Neural cell (in vitro differentiated cells): ENCODE data around the gene KCNRG. TPM values are rescaled to one million over a fixed set of nuclear protein-coding genes. Genes with fewer than 3 reads are reported as not detected.

Source experiments
- H2AFZ ChIP-seq: fragments of 200-600, 300-800 bp; sonication (generic), shearing (Covaris generic); 2 replicates; pipeline ENCODE4 v1.6.0; 2014; ENCODE audit warnings: low read depth, mild to moderate bottlenecking, antibody characterized with exemption, low read length, moderate library complexity
- H3F3A ChIP-seq: fragments of 200-600 bp; shearing (Covaris generic); 2 replicates; pipeline ENCODE4 v1.6.1; 2016; ENCODE audit warnings: mild to moderate bottlenecking, moderate library complexity, mixed read lengths, antibody characterized with exemption, low read length; ENCODE audit not compliant: insufficient read depth, poor library complexity, severe bottlenecking
- H3K27ac ChIP-seq: fragments of 200-600, 300-800 bp; sonication (generic), shearing (Covaris generic); 2 replicates; pipeline ENCODE4 v1.5.1; 2014; ENCODE audit warnings: mild to moderate bottlenecking, low read length, moderate library complexity
- H3K27me3 ChIP-seq: fragments of 300-800, 200-600 bp; sonication (generic), shearing (Covaris generic); 2 replicates; pipeline ENCODE4 v1.6.0; 2014; ENCODE audit warnings: mild to moderate bottlenecking, low read depth, low read length, moderate library complexity; ENCODE audit not compliant: insufficient read depth
- H3K36me3 ChIP-seq: fragments of 300-800, 200-600 bp; sonication (generic), shearing (Covaris generic); 2 replicates; pipeline ENCODE4 v1.5.1; 2014; ENCODE audit warnings: mild to moderate bottlenecking, antibody characterized with exemption, low read length, moderate library complexity; ENCODE audit not compliant: insufficient read depth
- H3K4me2 ChIP-seq: fragments of 300-800, 200-600 bp; sonication (generic), shearing (Covaris generic); 2 replicates; pipeline ENCODE4 v1.6.0; 2014; ENCODE audit warnings: mild to moderate bottlenecking, low read length
- H3K4me3 ChIP-seq: fragments of 300-800, 200-600 bp; sonication (generic), shearing (Covaris generic); 2 replicates; pipeline ENCODE4 v1.5.1; 2014; ENCODE audit warnings: mild to moderate bottlenecking, low read length, moderate library complexity
- H3K79me2 ChIP-seq: fragments of 200-600 bp; shearing (Covaris generic); replicated peaks from 2 replicates; pipeline ENCODE4 v1.6.0; 2014; ENCODE audit warnings: mild to moderate bottlenecking, low read length, moderate library complexity; ENCODE audit not compliant: insufficient read depth
- H3K9ac ChIP-seq: fragments of 300-800, 200-600 bp; sonication (generic), shearing (Covaris generic); 2 replicates; pipeline ENCODE4 v1.6.1; 2016; ENCODE audit warnings: mild to moderate bottlenecking, low read length, mixed read lengths
- H3K9me2 ChIP-seq: fragments of 200-600 bp; shearing (Covaris generic); 2 replicates; pipeline ENCODE4 v1.6.1; 2016; ENCODE audit warnings: mild to moderate bottlenecking, low read length, mixed read lengths; ENCODE audit not compliant: insufficient read depth
- H3K9me3 ChIP-seq: fragments of 200-600, 300-800 bp; sonication (generic), shearing (Covaris generic); 2 replicates; pipeline ENCODE4 v1.6.1; 2016; ENCODE audit warnings: mild to moderate bottlenecking, mixed run types, low read length, moderate library complexity, mixed read lengths
- H4K20me1 ChIP-seq: fragments of 200-600 bp; shearing (Covaris generic); 2 replicates; pipeline ENCODE4 v1.6.1; 2016; ENCODE audit warnings: mild to moderate bottlenecking, mixed run types; ENCODE audit not compliant: insufficient read depth
- EP300 ChIP-seq: fragments of 450-650 bp; conservative IDR thresholded peaks from 2 replicates; pipeline ENCODE4 v1.6.1; 2014; ENCODE audit warnings: antibody characterized with exemption, mild to moderate bottlenecking, moderate library complexity; ENCODE audit not compliant: poor library complexity, severe bottlenecking
- EZH2 ChIP-seq: fragments of 200-600, 300-800 bp; shearing (Covaris generic), sonication (generic); IDR thresholded peaks from 2 replicates; pipeline ENCODE4 v1.6.1; 2014; ENCODE audit warnings: antibody characterized with exemption, low read length, borderline replicate concordance, mild to moderate bottlenecking; ENCODE audit not compliant: insufficient read depth, poor library complexity, severe bottlenecking
- MXI1 ChIP-seq: fragments of 450-650 bp; conservative IDR thresholded peaks from 2 replicates; pipeline ENCODE4 v1.6.1; 2014; ENCODE audit warnings: antibody characterized with exemption, mild to moderate bottlenecking; ENCODE audit not compliant: poor library complexity, severe bottlenecking
- POLR2AphosphoS5 ChIP-seq: IDR thresholded peaks from 2 replicates; pipeline ENCODE4 v1.6.1; 2012
- RAD21 ChIP-seq: fragments of 450-650 bp; conservative IDR thresholded peaks from 2 replicates; pipeline ENCODE4 v1.6.1; 2014; ENCODE audit warnings: antibody characterized with exemption, mild to moderate bottlenecking, moderate library complexity
- SMC3 ChIP-seq: fragments of 450-650 bp; conservative IDR thresholded peaks from 2 replicates; pipeline ENCODE4 v1.6.1; 2014; ENCODE audit warnings: antibody characterized with exemption, mild to moderate bottlenecking, moderate library complexity; ENCODE audit not compliant: poor library complexity
- TAF1 ChIP-seq: IDR thresholded peaks from 2 replicates; pipeline ENCODE4 v1.6.1; 2012; ENCODE audit warnings: low read depth
- polyA plus RNA-seq: library from polyadenylated mRNA; depleted of rRNA; stranded (reverse); fragments of >200 nt; gene quantifications from 2 replicates; pipeline ENCODE4 v1.2.3, GENCODE V29; 2014
- TF ChIP-seq, protein P1 (sequence below): IDR thresholded peaks from 2 replicates; pipeline ENCODE4 v1.6.1; 2012; ENCODE audit warnings: borderline replicate concordance
- TF ChIP-seq, protein P2 (sequence below): fragments of 450-650 bp; IDR thresholded peaks from 2 replicates; pipeline ENCODE4 v1.5.1; 2014; ENCODE audit warnings: antibody characterized with exemption, mild to moderate bottlenecking, moderate library complexity; ENCODE audit not compliant: poor library complexity, severe bottlenecking

The KCNRG gene
- polyA plus RNA-seq, 1 donor from 2014 or later: 6.7 TPM

DNA sequence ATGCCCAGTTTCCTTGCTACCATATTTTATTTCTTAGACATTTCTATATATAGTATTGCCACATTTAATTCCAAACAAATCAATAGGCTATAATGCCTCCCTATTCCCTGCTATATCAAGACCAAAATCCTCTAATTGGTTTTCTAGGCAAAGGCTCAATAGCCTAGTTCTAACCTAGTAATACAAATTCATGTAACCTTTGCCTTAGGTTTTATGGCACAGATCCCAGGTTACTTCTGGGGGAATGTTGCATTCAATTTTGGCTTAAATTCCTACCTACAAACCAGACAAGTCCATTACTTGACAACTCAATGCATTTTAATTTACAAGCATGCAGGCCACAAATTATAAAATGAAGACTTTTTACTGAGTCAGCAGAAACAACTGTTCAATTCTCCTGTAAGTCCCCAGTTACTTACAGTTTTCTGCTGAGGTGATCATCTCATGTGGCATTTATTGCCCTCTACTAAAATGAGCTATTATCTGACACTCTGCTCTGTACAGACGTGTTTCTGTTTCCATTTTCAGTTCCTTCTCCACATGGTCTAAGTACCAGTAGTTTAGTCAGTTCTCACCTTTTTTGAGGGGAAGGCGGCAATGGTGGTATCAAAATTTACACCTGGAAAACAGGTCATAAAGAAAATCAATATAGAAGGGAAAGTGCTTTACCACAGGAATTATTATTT lies 11.7 kb downstream of the KCNRG start:
- no peak overlapping the region for H3K27ac ChIP-seq
- H3K4me2 ChIP-seq: no peak overlapping the region
- no peaks in the 10 kb centered on the region for H3K9me3 ChIP-seq
- no peak overlapping the region for H3K9ac ChIP-seq
- H3K27me3 ChIP-seq: no peaks in the 10 kb centered on the region
- TF ChIP-seq, protein P1, sequence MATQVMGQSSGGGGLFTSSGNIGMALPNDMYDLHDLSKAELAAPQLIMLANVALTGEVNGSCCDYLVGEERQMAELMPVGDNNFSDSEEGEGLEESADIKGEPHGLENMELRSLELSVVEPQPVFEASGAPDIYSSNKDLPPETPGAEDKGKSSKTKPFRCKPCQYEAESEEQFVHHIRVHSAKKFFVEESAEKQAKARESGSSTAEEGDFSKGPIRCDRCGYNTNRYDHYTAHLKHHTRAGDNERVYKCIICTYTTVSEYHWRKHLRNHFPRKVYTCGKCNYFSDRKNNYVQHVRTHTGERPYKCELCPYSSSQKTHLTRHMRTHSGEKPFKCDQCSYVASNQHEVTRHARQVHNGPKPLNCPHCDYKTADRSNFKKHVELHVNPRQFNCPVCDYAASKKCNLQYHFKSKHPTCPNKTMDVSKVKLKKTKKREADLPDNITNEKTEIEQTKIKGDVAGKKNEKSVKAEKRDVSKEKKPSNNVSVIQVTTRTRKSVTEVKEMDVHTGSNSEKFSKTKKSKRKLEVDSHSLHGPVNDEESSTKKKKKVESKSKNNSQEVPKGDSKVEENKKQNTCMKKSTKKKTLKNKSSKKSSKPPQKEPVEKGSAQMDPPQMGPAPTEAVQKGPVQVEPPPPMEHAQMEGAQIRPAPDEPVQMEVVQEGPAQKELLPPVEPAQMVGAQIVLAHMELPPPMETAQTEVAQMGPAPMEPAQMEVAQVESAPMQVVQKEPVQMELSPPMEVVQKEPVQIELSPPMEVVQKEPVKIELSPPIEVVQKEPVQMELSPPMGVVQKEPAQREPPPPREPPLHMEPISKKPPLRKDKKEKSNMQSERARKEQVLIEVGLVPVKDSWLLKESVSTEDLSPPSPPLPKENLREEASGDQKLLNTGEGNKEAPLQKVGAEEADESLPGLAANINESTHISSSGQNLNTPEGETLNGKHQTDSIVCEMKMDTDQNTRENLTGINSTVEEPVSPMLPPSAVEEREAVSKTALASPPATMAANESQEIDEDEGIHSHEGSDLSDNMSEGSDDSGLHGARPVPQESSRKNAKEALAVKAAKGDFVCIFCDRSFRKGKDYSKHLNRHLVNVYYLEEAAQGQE: no peak
- TF ChIP-seq, protein P2, sequence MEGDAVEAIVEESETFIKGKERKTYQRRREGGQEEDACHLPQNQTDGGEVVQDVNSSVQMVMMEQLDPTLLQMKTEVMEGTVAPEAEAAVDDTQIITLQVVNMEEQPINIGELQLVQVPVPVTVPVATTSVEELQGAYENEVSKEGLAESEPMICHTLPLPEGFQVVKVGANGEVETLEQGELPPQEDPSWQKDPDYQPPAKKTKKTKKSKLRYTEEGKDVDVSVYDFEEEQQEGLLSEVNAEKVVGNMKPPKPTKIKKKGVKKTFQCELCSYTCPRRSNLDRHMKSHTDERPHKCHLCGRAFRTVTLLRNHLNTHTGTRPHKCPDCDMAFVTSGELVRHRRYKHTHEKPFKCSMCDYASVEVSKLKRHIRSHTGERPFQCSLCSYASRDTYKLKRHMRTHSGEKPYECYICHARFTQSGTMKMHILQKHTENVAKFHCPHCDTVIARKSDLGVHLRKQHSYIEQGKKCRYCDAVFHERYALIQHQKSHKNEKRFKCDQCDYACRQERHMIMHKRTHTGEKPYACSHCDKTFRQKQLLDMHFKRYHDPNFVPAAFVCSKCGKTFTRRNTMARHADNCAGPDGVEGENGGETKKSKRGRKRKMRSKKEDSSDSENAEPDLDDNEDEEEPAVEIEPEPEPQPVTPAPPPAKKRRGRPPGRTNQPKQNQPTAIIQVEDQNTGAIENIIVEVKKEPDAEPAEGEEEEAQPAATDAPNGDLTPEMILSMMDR: no peak
- no peak for TF ChIP-seq SMC3
- no peak for TF ChIP-seq EZH2
- no peak for TF ChIP-seq POLR2AphosphoS5
- TF ChIP-seq MXI1: no peak
- no peak for TF ChIP-seq RAD21
- TF ChIP-seq TAF1: no peak
- TF ChIP-seq EP300: no peak
- no peak overlapping the region for H3K4me3 ChIP-seq
- H3K36me3 ChIP-seq: no peaks in the 10 kb centered on the region
- H4K20me1 ChIP-seq: no peaks in the 10 kb centered on the region
- no peaks in the 10 kb centered on the region for H3F3A ChIP-seq
- H2AFZ ChIP-seq: no peak overlapping the region
- no peaks in the 10 kb centered on the region for H3K79me2 ChIP-seq
- no peaks in the 10 kb centered on the region for H3K9me2 ChIP-seq

DNA sequence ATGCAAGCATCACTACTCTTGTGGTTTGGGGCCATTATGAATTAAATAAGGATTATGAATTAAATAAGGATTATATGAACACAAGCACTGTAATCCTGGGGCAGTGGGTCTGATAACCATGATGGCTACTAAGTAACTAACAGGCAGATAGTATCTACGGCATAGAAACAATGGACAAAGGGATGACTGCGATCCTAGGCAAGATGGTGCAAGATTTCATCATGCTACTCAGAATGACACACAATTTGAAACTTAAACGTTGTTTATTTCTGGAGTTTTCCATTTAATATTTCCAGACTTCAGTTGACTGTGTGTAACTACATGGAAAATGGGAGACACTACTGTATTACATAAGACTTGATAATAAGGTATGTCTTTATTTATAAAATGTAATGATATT lies 15.1 kb downstream of the KCNRG start:
- Histone ChIP-seq H3K9me3 (no peaks in the 10 kb centered on the region), H3K36me3 (no peaks in the 10 kb centered on the region), H4K20me1 (no peaks in the 10 kb centered on the region), H3K4me2 (no peak overlapping the region), H2AFZ (no peak overlapping the region), H3K9ac (no peak overlapping the region), H3F3A (no peaks in the 10 kb centered on the region), H3K4me3 (no peak overlapping the region), H3K79me2 (no peaks in the 10 kb centered on the region), H3K27me3 (no peaks in the 10 kb centered on the region), H3K27ac (no peak overlapping the region), H3K9me2 (no peaks in the 10 kb centered on the region)
- TF ChIP-seq SMC3 (no peak), TAF1 (no peak), RAD21 (no peak), POLR2AphosphoS5 (no peak), EZH2 (no peak), MXI1 (no peak)
- TF ChIP-seq, protein P1: no peak
